ENCODE results near the gene KRTAP19-3.

GRCh38 chr21:30443226-30443625, 48.6 kb downstream of the KRTAP19-3 start:
- TF ChIP-seq POLR2A (IDR thresholded peaks at IDR 0.05) (no peak), CTCF (IDR thresholded peaks at IDR 0.05) (no peak), EP300 (IDR thresholded peaks at IDR 0.05; ENCODE audit: low read depth) (no peak)

Data from transverse colon (tissue), 3 donors.